Measurements from ENCODE around the gene IP6K3. TPM values are rescaled to one million over a fixed set of nuclear protein-coding genes. Genes with fewer than 3 reads are reported as not detected.

IP6K3 gene
- total RNA-seq, 1 experiment from 2014 or later = not detected

DNA sequence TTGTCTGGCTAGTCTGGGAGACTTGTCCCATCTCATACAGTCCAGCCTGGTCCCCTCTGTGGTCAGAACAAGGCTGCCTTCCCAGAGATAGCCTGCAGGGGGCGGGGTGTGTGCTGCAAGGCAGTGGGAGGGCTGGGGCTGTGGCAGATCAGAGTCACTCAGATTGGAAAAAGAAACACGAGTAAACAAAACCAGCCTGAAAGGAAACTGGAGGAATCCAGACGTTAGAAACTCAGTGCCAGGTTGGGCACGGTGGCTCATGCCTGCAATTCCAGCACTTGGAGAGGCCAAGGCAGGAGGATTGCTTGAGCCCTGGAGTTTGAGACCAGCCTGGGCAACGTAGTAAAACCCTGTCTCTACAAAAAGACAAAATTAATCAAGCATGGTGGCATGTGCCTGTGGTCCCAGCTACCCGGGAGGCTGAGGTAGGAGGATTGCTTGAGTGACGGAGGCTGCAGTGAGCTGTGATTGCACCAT is 22.0 kb upstream of the IP6K3 start:
- H3K27me3 ChIP-seq = no peaks in the 10 kb centered on the region
- no peaks in the 10 kb centered on the region for H3K9me3 ChIP-seq
- H3K4me3 ChIP-seq = no peak overlapping the region
- peak; percentile 72 for DNase-seq
- H3K36me3 ChIP-seq = no peaks in the 10 kb centered on the region

DNA sequence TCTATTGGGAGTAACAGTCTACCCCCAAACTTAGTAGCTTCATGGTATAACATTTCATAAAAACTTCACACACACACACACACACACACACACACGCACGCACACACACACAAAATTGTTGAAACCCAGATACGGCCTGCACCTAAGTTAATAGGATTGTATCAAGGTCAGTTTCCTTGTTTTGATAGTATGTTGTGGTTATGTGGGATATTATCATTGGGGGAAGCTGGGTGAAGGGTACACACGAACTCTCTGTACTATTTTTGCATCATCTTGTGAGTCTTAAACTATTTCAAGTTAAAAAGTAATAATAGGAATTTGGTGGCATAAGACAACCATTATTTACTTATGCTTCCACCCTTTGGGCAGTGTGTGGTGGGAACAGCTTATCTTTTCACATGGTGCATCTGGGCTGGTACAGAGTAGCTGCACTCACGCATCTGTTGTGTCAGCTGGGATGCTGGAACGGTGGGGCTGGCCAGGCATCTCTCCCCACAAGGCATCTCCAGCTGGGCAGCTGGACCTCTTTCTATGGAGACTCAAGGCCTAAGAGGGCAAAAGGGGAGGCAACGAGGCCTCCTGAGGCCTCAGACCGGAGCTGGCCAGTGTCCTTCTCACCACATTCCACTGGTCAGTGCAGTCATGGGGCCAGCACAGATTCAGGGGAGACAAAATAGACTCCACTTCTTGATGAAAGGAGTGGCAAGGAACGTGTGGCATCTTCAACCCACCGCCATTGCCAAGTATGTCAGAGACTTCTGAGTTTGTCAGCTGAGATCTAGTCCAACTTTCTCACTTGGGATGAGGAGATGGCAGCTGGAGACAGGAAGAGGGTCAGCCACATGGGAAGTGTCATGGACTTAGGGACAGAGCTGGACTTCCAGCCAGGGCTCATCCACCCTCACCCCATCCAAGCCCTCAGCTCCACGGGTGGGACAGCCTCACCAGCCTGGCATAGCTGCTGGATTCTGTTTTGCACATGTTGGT is 20.5 kb upstream of the IP6K3 start:
- DNase-seq = no peak
- no peaks in the 10 kb centered on the region for H3K36me3 ChIP-seq
- no peak overlapping the region for H3K4me3 ChIP-seq

DNA sequence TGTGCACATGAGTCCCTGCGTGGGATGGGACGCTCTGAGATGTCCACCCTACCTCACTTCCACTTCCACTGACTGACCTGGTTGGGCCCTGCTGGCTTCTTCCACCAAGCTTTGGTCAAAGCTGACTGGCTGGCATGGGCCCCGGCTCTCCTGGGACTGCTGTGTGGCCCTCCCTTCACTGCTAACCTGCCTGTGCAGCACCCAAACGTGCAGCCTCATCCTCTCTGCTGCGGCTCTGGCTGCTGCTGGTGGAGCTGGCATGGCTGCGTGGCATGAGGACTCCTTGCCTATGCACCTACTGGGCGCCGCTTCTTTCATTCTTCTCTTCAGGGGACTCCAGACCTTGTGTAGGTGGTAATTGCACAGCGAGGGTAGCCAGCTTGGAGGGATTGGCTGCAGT is 18.7 kb upstream of the IP6K3 start:
- Histone ChIP-seq H3K9me3 (no peaks in the 10 kb centered on the region), H3K27me3 (no peaks in the 10 kb centered on the region)
- DNase-seq = no peak

More for the DNA sequence above, 20.5 kb upstream of the IP6K3 start:
- H3K9me3 ChIP-seq = no peaks in the 10 kb centered on the region
- no peaks in the 10 kb centered on the region for H3K27me3 ChIP-seq

DNA sequence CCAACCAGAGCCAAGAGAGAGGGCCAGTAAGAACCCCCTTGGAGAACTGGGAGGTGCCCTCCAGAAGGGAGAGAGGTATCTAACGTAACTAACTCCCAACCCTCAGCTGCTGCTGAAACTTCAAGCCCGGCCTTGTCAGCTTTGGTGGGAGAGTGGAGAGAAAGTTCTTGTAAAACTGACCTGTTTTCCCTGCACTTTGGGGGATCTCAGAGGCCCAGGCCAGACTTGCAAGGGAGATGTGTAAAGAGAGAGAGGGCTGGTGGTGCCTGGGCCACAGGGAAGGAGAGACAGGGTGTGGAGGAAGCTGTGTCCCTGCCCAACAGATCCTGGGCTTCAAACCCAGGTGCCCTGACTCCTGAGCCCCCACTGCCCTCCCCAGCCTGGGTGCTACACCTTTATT is 17.3 kb upstream of the IP6K3 start:
- Histone ChIP-seq H3K4me3 (no peak overlapping the region), H3K27me3 (no peaks in the 10 kb centered on the region), H3K36me3 (no peaks in the 10 kb centered on the region), H3K9me3 (no peaks in the 10 kb centered on the region)
- no peak for DNase-seq

More for the DNA sequence above, 18.7 kb upstream of the IP6K3 start:
- H3K36me3 ChIP-seq = no peaks in the 10 kb centered on the region
- H3K4me3 ChIP-seq = no peak overlapping the region

DNA sequence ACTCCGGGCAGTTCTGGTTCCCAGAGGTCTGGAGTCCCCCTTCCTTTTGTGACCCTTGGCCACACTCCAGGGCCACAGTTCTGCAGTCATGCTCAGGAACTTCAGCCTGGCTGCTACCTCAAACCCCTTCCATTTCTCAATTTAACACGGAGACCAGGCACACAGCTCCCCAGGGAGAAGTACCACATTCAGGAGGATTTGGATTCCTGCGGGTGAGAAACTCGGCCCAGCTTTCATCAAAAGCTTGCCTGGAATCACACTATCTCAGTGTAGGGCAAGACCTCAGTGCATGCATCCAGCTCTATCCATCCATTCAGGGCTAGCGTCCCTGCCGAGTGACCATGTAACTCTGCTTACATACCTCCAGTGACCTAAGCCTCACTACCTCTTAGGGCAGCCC is 16.8 kb upstream of the IP6K3 start:
- DNase-seq = no peak
- Histone ChIP-seq H3K36me3 (no peaks in the 10 kb centered on the region), H3K9me3 (no peaks in the 10 kb centered on the region), H3K27me3 (no peaks in the 10 kb centered on the region), H3K4me3 (no peak overlapping the region)

DNA sequence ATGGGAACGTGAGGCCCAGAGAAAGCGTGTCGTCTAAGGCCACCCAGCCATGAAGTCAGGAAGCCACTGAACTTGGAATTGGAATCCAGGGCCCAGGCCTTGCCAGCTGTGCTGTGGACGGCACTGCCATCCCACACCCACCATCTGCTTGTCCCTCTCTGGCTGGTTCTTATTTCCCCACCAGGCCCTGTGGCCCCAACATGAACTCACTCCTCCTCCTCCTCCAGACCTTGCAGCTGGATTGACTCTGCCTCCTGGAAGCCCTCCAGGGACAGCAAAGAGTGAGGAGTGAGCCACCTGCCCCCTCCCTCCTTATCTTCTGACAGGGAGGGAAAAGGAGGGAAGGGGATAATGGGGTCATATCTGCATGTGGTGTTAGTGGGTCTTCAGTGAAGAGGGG is 16.0 kb upstream of the IP6K3 start:
- H3K36me3 ChIP-seq = no peaks in the 10 kb centered on the region
- H3K9me3 ChIP-seq = no peaks in the 10 kb centered on the region
- H3K27me3 ChIP-seq = no peaks in the 10 kb centered on the region
- DNase-seq = no peak
- no peak overlapping the region for H3K4me3 ChIP-seq

DNA sequence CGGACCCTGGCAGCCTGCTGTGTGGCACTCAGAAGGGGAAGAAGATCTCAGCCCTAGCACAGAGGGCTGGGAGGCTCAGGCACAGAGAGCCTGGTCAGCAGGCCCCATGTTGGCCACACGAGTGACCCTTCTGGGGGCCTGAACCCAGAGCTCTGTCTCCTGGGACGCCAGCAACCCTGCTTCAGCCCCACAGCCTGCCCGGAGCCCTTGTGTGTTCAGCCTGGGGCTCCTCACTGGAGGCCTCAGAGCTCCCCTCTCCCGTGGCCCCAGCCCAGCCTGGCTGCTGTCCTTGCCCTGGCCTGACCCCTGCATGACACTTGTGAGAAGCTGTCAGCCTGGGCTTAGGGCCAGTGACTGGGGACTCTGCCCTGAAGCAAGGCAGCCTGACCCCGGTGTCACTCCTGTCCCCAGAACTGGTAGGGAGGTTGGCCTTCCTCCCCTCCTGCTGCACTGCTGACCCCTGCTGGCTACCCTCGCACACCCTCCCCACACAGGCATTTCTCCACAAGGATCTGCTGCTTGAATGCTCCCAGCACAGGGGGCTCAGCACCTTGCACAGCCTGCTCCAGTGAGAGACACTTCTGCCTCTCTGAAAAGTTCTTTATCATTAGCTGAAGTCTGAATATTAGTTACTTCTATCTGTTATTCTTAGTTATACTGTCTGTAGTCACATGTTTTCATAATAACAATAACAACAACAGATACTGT is 15.4 kb upstream of the IP6K3 start:
- H3K9me3 ChIP-seq = no peaks in the 10 kb centered on the region
- H3K27me3 ChIP-seq = no peaks in the 10 kb centered on the region

DNA sequence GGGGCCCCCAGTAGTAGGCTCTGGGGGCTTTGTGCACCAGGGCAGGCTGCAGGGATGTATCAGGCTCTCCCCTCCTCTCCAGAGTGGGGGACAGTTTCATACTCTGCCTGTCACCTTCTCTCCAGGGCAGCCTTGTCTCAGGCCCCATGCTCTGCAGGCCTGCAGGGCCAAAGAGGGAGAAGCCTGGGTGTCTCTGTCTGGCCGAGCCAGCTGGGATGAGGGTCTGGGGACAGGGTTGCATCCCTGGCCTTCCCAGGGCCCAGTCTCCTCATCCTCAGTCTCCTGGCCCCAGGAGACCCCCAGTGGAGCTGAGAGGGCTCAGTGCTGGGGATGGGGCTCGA is 14.8 kb upstream of the IP6K3 start:
- Histone ChIP-seq H3K36me3 (no peaks in the 10 kb centered on the region), H3K27me3 (no peaks in the 10 kb centered on the region), H3K4me3 (no peak overlapping the region), H3K9me3 (no peaks in the 10 kb centered on the region)
- DNase-seq = no peak

More for the DNA sequence above, 15.4 kb upstream of the IP6K3 start:
- no peaks in the 10 kb centered on the region for H3K36me3 ChIP-seq
- peak; percentile 23 for DNase-seq
- H3K4me3 ChIP-seq = no peak overlapping the region

DNA sequence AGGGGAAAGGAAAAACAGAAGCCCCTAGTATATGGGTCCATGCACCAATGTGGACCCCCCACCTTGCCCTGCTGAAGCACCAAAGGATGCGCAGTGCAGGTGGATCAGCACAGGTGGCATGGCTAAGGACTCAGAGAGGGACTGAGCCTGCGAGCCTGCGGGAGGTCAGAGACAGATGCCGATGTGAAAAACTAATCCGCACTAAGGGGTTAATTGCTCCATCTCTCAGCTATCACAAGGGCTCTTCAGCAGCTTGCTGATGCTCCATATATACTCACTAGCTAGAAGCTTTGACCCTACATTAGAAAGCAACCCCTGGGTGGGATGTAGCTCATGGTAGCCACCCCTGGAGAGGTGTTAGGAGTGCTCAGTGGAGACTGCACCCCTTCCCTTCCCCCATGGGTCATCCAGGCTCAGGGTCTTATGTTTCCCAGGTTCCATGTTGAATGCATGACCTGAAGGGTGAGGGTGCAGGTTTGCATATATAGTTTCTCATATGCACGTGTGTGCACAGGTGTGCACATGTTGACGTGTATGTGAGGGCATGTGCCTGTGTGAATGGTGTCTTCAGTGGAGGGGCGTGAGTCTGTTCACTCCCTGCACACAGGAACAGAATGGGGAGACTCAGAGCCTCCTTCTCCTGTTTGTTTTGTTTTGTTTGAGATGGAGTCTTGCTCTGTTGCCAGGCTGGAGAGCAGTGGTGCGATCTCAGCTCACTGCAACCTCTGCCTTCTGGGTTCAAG is 13.4 kb upstream of the IP6K3 start:
- no peak overlapping the region for H3K4me3 ChIP-seq
- no peak for DNase-seq
- H3K9me3 ChIP-seq = no peaks in the 10 kb centered on the region
- H3K36me3 ChIP-seq = no peaks in the 10 kb centered on the region
- H3K27me3 ChIP-seq = no peaks in the 10 kb centered on the region

DNA sequence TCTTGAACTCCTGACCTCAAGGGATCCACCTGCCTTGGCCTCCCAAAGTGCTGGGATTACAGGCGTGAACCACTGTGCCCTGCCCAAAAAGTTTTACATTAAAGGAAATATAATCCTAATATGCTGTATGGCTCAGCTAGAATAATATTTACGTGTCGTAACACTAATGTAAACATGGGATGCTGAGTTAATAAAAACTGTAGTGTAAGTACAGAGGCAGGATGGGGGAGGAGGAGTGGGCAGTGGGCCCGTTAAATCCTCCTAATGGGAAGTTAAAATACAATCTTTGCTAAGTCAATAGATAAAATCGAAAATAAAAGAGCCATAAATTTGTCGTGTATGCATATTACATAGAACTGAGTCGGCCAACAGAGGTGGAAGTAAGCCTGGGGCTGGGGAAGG is 12.1 kb upstream of the IP6K3 start:
- Histone ChIP-seq H3K36me3 (no peaks in the 10 kb centered on the region), H3K4me3 (no peak overlapping the region), H3K27me3 (no peaks in the 10 kb centered on the region), H3K9me3 (no peaks in the 10 kb centered on the region)
- DNase-seq = no peak

DNA sequence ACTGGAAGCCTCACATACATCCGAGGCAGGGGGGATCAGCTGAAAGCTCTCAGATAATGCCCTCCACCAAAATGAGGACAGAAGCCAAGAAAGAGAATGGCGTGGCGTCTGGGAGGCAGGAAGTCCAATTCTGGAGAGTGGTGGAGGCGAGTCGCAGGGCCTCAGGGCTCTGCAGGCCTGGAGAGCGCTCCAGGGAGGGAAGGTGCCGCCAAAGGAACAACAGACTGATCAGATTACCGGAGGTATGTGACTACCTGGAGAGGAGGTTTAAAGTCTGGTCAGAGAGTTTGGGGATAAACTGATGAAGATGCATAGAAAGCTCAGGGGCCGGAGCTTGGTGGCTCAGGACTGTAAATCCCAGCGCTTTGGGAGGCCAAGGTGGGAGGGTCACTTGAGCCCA is 11.2 kb upstream of the IP6K3 start:
- Histone ChIP-seq H3K27me3 (no peaks in the 10 kb centered on the region), H3K4me3 (no peak overlapping the region), H3K9me3 (no peaks in the 10 kb centered on the region), H3K36me3 (no peaks in the 10 kb centered on the region)
- DNase-seq = no peak

DNA sequence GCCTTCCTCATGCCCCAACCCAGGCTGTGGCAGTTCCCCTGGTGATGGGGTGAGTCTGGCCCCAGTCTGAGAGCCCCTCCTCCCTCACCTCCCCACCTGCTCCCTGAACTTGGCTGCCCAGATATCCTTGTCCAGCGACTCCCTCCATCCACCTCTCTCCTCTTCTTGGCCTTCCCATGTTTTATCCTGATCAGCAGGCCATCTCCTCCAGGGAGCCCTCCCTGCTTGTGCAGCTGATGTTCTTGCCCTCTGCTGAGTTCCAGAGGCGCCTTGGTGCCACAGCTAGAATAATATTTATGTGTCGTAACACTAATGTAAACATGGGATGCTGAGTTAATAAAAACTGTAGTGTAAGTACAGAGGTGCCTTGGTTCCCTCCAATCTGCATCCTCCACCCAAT is 10.4 kb upstream of the IP6K3 start:
- Histone ChIP-seq H3K4me3 (no peak overlapping the region), H3K9me3 (no peaks in the 10 kb centered on the region), H3K36me3 (no peaks in the 10 kb centered on the region), H3K27me3 (no peaks in the 10 kb centered on the region)
- DNase-seq = no peak

DNA sequence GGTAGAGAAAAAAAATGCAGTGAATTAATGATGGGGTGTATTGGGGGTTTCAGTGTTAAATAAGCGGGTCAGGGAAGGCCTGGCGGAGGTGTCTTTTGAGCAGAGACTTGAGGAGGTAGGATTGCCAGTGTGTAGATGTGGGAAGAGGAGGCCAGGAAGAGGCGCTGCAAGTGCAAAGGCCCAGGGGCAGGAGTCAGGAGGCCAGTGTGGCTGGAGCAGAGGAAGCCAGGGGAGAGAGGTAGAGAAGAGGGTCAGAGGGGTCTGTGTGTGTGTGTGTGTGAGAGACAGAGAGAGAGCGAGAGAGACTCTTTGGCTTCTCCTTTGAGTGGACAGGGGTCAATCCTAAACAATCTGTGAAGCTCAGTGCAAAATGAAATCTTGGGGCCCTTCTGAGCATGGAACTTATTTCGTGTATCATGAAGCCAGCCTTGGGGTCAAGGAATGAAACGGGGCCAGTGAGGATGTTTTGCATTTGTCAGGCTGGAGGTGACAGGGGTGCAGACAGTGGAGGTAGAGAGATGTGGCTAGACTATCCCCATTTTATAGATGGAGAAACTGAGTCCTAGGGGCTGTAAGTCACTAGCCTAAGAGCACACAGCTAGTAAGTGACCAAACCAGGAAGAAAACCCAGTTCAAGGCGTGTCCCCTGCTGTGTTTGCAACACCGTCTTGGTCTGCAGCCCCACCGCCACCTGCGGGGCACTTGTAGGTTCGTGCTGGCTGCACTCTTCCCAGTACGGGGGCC is 9.7 kb upstream of the IP6K3 start:
- no peaks in the 10 kb centered on the region for H3K9me3 ChIP-seq
- H3K27me3 ChIP-seq = no peaks in the 10 kb centered on the region
- DNase-seq = no peak
- H3K36me3 ChIP-seq = no peaks in the 10 kb centered on the region
- no peak overlapping the region for H3K4me3 ChIP-seq

DNA sequence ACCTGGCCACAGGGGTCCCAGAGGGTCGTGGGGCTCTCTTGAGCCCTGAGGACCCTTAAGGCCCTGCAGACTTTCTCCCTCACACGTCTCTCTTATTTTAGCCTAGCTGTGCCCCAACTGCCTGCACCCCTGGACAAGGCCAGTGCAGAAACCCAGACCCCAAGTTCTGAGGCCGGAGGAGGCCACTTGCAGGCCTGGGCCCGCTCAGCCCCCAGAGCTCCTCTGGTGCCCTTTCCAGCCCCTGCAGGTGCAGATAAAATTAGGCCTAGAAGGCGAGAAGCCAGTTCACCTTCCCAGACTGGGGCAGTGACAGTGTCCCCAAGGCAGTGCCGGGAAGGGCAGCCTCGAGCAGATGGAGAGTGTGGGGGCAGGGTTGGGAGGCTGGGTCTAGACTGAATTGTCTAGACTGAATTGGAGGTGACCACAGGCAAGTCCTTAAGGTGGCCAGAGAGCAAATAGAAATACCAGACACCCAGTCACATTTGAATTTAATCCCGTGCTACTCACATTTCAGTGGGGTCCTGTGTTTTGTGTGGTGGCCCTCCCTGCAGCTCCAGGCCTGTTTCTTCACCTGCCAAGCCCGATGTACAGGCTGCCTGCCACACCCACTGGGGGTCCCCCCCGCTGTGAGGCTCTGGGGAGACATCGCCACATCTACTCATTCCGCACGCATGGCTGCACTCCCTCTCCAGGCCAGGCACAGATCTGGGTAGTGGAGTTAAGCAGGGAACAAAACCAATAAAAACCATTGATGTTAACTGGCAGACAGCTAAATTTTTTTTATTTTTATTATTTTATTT is 8.6 kb upstream of the IP6K3 start:
- Histone ChIP-seq H3K9me3 (no peaks in the 10 kb centered on the region), H3K4me3 (no peak overlapping the region), H3K27me3 (no peaks in the 10 kb centered on the region), H3K36me3 (no peaks in the 10 kb centered on the region)
- DNase-seq = no peak

DNA sequence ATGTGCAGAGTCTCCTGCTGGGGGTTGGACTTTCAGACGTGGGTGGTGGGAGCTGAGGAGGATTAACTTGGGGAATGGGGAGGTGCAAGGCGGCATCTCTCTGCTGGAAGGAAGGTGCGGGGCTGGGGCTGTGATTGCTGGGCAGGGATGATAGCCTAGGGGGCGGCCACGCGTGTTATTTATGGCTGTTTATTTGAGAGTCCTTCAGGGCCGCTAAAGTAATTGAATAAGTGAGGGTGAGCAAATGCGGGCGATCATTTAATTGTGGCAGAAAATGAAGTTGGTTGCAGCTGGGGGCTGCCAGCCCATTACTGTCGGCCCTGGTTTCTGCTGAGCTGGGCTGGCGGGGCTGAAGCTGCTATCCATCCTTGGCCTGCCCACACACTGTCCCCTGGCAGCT is 7.5 kb upstream of the IP6K3 start:
- no peaks in the 10 kb centered on the region for H3K36me3 ChIP-seq
- H3K9me3 ChIP-seq = no peaks in the 10 kb centered on the region
- H3K4me3 ChIP-seq = no peak overlapping the region
- DNase-seq = no peak
- H3K27me3 ChIP-seq = no peaks in the 10 kb centered on the region

DNA sequence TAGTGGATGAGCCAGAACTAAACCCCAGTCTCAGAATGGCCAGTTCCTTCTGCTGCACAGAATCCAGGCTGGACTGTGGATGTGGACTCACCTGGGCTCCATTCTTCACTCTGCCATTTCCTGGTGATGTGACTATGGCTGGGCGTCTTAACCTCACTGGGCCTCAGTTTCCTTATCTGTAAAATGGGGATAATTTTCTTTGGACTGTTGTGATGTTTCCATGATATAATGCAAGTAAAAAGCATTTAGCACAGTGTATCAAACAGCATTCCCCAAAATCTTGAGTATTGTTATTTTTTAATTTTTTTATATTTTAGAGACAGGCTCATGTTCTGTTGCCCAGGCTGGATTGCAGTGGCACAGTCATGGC is 5.9 kb upstream of the IP6K3 start:
- Histone ChIP-seq H3K27me3 (no peaks in the 10 kb centered on the region), H3K36me3 (no peaks in the 10 kb centered on the region), H3K9me3 (no peaks in the 10 kb centered on the region), H3K4me3 (no peak overlapping the region)
- no peak for DNase-seq

Measured in MG63 (cell line).